GM18861 (cell line): Measurements from ENCODE around the gene MED26.

ENCODE experiments used
- ATAC-seq: cut with Tn5 transposase; IDR thresholded peaks from one replicate; pipeline ENCODE4 v1.9.1; 2021; ENCODE audit not compliant: unreplicated experiment

The MED26 gene

DNA sequence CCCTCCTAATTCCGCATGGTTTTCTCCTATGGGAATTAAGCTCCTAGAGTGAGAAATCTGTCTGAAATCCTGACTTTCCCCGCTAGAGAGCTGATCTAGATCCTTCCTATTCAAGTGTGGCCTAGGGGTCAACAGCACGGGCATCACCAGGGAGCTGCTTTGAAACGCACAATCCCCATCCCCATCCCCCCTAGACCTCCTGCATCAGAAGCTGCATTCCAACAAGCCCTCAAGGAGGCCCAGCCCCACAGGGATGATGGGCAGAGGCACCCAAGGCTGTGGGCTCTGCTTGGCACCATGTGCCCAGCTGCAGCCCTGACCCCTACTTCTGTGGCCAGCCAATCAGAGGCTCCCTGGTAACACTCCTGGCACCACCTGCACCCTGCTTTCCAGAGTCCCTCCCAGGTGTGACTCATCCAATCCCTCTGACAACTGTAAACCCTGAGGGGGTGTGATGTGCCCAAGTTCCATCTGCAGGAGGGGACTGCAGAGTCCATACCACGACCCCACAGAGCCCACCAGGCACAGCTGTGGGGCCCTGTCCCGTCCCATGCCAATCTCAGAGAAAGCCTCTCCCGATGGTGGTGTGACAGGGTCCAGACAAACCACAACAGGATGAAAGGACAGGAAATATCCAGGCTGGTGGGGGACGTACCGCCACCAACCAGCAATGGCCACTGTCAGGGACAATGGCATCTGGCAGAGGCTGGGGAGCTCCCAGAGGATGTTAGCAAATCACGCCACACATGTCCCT is 36.0 kb downstream of the MED26 start:
- ATAC-seq = no peak

DNA sequence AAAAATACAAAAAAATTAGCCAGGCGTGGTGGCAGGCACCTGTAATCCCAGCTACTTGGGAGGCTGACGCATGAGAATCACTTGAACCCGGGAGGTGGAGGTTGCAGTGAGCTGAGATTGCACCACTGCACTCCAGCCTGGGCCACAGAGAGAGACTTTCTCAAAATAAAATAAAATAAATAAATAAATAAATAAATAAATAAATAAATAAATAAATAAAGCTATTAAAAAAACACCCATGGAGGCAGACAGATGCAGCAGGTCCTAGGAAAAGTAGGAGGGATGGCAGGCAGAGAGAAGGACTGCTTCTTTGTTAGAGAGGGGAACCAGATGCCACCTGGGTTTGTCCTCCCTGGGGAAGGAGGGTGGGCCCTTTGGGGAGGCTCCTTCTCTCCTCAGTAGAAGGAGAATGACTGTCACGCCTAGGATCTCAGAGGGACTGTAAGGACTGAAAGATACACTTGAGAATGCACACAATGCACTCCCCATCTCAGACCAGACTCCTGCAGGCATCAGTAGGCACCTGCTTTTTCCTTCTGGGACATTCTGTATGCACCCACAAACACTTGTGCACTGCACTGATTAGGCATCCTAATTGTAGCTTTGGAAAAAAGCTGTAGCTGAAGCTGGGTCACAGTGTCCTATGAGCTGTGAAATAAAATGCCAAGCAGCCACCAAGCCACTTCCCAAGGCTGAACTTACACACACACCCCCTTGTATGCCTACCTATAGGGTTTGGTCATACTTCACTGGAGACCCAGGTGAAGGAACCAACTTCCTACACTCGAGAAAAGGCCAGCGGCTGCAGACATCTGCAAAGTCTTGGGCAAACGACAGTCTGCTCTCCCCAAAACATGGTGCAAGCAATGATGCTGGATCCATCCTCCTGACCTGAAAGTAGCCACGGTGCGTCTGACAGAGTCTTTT is 36.9 kb downstream of the MED26 start:
- no peak for ATAC-seq

DNA sequence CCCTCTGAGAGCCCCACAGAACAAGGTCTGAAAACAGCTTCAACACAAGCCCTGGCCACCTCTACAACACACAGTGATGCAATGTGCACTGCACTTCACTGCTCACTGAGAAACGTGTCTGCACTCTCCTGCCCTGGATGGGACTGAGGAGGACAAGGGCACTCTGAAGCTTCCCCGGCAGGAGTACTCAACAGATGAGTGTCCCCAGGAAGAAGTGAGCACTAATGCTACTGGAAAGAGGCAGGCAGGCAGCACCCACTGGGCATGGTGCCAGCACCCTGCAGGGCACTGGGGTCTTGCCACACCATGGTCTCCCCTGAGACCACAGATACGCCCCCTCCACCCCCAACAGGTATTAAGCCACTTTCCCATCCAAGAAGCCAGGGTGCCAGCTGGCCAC is 38.1 kb downstream of the MED26 start:
- no peak for ATAC-seq

DNA sequence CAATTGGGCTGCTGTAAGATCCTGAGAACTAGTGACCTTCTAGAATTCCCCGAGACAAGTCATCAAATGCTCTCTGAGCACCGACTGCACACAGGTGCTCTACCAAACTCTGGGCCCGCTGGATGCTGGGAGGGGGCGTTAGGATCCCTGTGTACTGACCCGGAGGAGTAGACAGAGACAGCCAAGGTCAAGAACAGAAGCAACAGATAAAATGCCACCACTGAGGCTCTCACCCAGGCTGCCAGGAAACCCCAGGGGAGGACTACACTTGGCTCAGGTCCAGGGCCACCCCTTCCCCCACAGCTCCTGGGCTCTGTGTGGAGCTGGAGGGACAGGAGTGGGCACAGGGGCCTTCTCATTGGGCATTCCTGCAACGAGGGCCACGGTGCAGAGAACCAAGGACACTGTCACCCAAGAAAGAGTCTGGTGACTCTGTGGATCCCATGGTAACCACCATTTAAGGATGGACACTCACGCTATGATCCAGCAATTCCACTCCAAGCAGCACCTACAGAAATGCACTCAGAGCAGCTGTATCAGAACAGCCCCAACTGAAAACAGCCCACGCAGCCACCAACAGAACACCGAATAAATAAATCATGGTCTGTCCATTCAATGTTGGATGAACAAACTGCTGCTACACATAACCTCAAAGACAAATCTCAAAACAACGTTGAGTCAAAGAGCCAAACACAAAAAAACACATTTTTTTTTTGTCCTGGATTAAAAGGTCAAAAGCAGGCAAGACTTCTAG is 39.0 kb downstream of the MED26 start:
- ATAC-seq = no peak

DNA sequence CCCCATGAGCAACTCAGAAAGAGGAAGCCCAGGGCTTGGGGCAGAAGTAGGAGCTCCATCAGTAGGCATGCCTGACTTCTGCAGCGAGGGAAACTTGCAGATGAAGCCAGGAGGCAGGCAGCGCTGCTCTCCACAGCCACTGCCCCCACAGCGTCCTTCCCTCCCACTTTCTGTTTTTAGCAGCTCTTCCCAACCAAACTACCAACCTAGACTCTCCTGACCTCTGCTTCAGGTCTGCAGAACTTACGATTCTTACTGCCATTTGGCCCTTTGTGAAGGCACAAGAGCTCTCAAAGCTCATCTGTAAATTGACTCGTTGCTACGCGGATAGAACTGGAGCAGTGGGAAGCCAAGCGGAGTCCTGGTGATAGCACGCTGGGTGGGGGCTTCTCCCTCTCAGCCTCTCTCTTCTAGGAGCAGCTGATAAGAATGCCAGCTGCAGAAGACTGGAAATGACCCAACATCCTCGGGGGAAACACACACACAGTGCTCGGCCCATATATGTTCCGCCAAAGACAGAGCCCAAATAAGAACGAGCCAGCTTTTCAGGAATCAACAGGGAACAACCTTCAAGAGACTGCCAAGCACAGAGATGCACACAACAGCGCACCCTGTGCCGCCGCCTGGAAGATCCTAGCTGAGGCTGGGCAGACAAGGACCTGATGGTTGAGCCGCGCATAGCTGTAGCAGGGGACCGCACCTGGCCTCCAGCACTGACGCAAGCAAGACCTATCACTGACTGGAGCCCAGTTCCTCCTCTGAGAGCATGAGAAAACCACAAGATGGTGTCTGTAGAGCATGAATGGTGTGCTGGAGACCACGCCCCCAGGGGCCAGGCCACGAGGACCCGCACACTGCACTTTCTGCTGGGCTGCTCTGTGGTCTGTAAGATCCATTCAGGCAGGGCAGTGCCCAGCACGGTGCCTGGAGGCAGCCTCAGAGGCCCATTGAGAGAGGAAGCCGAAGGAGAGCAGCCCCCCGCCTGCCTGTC is 39.9 kb downstream of the MED26 start:
- ATAC-seq = peak; percentile 39

DNA sequence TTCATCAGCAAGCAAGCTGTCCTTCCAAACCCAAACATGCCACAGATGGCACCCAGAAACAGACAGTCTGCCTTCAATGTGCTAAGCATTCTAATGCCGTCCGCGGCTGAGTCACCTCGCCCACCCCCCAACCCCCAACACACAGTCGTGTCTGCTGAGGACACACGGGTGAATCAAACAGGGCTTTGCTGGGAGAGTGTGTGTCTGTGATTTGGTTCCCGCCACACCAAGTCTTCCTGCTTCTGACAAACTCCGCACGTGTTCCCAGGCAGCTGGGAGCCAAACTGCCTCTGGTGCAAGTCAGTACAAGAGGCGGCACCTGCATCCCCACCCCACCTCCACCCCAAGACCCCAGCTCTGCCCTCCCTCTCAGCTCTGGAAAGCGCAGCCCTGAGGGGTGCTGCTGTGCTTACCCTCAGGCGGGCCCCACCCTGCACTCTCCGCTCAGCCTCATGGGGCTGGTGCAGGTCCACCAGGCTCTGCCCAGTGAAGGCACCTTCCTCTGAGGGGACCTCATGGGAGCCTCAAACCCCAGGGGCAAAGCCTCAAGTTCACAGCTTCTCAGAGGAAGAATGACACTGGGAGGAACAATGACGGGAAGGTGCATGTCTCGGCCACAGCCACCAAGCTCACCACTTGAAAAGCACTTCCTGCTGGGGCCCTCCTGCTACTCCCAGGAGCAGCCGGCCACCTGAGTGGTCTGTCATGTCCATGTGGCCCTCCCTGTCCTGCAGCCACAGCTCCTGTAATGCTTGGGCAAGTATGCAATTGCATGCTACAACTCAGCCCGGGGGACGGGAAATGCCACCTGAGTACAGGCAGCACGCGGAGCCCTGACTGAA is 40.8 kb downstream of the MED26 start:
- no peak for ATAC-seq

DNA sequence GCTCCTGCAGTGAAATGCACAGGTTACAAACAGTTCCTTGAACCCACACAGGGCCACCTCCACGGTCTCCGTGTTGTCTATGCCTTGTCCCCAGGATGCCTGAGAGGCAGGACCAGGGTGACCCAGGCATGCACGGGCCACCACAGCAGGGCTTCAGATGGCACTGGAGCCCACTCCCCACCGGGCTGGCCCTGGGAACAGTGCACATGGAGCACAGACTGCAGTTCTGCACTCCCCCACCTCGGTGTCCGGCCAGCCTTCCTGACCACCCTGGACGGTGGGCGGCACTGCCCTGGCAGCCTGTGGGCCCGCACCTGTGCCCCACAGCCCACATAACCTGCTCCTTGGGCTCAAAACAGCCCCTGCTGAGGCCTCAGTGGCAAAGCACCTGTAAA is 41.5 kb downstream of the MED26 start:
- ATAC-seq = no peak

DNA sequence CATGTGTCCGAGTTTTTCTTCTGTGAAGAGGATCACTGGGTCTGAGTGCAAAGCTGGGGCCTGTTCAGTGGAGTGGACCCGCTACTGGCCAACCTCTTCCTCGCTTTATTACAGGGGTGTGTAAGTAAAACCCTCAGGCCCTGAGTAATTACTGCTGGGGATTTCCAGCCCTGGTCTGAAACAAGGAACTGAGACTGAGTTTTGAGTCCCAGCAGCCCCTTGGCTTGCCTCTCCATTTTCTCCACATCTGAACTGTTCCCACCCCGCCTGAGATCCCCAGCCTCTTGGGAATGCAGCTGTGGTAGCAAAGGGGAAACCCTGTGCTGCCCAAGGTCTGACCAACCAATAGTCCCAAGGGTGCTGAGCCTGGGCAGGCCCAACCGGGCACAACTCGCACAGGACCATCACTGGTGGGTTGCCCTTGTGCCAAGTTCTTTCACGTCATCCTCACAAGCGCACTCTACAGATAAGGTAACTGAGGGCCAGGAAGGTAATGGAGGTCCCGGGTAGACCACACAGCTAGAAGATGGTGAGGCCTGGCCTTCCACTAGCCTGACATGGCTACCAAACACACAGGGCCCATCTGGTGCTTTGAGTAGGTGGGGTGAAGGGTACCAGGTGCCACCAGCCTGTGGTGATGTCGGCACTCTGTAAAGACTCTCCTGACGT is 42.1 kb downstream of the MED26 start:
- ATAC-seq = peak; percentile 29

DNA sequence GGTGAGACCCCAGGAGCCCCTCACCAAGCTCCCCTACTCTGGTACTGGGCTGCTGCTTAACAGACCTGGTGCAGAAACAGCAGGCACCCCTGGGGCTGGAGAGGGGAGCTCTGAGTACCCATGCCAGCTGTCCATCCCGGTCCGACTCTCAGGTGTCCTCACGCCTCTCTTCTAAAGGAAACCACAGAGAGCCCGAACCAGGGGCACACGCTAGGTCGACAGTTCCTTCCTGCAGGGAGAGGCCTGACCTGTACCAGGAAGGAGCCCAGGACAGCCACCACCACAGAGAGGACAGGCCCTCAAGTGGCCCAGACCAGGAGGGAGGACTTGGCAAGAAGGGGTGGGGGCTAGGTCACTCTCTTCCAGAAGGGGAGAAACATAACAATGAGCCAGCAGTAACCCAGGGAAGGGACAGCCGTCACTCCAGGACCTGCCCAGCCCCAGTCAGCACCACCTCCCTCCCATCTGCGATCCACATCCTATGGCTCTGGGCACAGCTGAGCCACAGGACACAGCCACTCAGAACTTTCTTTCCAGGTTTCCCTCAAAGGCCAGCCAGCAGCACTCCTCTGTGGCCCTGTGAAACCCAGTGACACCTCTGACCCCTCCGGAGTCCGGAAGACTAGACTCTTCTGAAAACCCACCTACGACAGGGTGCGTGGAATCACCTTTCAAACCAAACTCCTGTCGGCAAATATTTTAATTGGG is 42.8 kb downstream of the MED26 start:
- no peak for ATAC-seq

DNA sequence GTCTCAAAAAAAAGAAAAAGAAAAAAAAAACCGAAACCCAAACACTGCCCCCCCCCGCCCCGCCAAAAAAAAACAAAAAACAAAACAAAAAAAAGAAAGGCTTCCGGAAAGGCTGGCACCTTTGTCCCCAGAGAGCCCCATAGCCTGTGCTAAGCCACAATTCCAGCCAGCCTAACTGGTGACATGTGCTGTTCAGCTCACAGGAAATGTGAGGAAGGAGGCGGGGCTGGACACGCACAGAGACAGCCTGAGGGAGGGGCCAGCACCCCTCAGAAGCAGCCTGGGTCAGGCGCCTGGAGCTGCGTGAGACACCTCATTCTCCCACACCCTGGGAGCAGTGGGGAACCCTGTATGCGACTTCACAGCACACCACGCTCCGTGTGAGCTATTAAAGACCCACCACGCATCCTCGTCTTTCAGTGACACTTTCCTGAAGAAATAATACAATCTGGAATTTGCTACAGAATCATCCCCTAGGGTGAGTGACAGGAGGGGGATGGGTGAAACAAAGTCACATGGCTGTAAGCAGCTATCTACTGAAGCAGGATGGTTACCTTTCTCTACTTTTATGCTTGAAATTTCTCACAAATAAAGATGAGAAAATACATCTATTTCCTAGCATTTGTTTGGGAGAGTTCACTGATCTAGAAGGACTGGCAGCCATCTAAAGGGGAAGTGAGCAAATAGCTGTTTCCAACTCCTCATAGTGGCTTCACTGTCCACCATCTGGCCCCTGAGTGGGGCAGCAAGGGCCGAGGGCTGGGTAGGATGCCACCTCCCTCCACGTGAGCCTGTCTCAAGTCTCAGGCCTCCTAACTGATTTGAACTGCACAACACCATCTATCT is 43.5 kb downstream of the MED26 start:
- ATAC-seq = peak; percentile 37

DNA sequence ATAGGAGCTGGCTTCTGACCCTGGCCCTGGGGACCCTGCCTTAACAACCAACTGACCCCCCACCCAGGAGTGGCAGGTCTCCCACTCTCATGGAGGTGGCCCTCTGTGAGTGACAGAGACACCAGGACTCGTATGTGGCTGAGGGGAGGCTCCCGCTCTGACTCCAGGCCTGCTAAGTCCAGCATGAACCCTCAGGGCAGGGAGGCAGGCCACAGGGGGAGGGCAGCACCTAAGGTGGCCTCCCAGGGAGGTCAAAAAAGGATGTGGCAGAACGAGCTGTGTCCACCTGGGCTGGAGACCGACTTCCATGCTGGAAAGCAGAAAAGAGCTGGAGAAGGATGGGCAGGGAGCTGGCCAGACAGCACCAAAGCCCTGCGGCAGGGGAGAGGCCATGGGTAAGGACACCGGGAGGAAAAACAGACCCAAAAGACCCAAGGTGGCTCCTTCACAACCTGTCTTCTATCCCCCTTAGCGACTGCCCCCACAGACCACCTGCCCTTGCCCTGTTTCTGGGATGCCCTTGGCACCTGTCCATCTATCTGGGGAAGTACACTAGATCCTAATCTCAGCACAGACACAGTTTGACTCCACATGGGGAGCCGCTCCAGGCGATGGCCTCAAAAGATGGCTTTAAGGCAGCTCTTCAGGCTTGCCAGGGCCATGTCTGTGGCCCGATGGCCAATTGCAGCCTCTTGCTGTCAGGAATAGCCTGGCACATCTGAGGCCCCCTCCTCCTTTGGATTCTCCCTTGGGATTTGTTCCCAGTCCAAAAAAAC is 45.3 kb downstream of the MED26 start:
- no peak for ATAC-seq

DNA sequence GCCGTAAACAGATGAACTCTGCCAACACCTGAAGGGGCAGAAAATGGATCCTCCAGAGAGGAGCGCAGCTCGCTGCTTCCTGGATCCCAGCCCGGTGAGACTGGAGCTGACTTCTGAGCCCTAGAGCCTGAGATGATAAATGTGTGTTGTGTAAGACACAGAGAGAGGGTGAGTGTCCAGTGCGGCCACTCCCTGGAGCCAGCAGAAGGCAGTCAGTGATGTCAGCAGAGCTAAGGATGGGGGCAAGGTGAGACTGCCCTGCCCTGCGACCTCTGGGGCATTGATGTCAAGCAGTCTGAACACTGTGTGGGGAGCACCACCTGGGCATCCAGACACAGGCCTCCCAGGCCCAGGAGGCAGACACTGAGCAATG is 46.0 kb downstream of the MED26 start:
- no peak for ATAC-seq

DNA sequence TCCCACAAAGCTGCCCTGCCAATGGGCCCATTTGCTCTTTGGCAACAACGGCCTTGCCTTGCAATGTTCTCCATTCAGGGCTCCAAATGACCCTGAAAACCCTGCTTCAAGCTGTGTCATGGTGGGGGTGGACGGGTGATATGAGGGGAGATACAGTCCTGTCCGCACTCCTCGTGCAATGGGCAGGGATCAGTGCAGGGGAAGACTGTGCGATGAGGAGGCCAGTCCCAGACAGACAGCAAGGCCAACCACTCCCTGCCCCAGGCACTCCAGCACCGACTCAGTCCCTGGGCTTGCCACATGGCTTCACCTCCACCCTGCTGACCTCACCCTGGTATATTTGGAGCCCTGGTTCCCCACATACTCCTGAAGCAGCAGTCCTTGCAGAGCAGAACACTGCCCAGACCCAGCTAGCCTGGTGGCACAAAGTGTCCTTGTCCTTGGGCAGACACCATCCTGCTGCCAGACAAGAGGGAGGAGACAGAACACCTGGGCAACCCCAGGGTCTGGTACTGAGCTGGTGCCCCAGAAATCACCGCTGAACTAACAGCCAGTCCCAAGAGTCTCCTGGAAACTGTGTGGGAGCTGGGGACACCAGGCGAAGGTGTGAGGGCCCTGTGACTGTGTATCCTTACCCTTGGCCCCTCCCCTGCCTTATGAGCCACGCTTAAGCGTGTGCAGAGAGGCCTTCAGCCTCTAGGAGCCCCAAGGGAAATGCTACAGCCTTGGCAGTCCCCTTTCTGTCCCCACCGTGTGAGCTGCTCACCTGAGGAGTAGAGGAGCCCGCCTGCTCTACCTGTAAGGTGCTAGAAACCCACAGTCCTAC is 46.6 kb downstream of the MED26 start:
- ATAC-seq = no peak

DNA sequence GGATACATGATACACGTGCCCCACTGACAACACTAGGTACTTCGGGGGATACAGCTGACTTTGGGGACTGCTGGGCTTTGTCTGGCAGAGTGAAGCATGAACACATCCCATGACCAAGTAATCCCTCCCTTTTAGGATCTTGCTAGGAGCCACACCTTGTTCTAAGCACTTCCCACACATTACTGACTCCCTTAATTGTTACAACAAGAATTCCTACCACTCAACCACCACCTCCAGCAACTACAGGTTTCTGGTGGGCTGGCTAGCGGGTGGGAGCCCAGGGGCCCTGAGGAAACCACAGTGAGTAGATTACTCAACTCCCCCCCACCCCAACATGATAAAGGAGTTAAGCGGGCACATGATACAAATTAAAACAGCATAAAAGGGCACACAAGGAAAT is 48.6 kb downstream of the MED26 start:
- no peak for ATAC-seq

DNA sequence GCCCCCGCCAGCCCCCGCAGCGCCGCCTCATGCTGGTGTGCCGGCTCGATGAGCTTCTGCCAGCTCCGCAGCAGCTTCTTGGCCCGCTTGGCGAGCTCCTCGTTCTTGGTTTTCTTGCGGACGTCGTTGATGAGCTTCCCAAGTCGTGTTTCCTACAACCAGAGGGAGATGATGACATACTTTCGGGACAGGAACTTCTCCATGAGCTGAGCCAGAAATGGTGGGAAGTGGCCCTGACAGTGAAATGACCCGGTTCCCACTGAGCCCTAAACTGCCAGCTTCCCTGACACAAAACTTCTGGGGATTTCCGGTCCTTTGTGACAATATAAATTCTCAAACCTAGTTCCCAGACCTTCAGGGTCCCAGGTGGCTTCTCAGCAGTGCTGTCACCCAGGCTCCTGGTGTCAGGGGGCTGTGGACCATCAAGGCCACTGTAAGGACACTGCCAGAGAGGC is 50.4 kb downstream of the MED26 start:
- ATAC-seq = no peak
